ENCODE results near the gene ELF5. TPM values are rescaled to one million over a fixed set of nuclear protein-coding genes. Genes with fewer than 3 reads are reported as not detected.

Gene ELF5
- total RNA-seq, 2 donors from 2014 or later = not detected

- TF ChIP-seq CTCF (IDR thresholded peaks at IDR 0.05) = no peak
- H3K36me3 ChIP-seq = peaks cover 87% of the 10 kb centered on the region
- no peak overlapping the region for H3K4me3 ChIP-seq
These were observed 55.1 kb downstream of the ELF5 start for GRCh38 chr11:34458525-34458924.

GRCh38 chr11:34457607-34458006 lies 56.0 kb downstream of the ELF5 start:
- Histone ChIP-seq H3K27me3 (no peaks in the 10 kb centered on the region), H3K27ac (no peak overlapping the region), H3K4me1 (peaks cover 0 to 4% of the 10 kb centered on the region in 2 donors), H3K9me3 (no peaks in the 10 kb centered on the region), H3K36me3 (peaks cover 78% of the 10 kb centered on the region), H3K4me3 (no peak overlapping the region)
- TF ChIP-seq CTCF (IDR thresholded peaks at IDR 0.05) = no peak
- no peak for DNase-seq (ENCODE audit: low spot score)

More at GRCh38 chr11:34458525-34458924, 55.1 kb downstream of the ELF5 start:
- DNase-seq (ENCODE audit: low spot score) = no peak
- Histone ChIP-seq H3K9me3 (no peaks in the 10 kb centered on the region), H3K27ac (no peak overlapping the region), H3K4me1 (peaks cover 0 to 4% of the 10 kb centered on the region in 2 donors), H3K27me3 (no peaks in the 10 kb centered on the region)

GRCh38 chr11:34454308-34455032 lies 59.1 kb downstream of the ELF5 start:
- Histone ChIP-seq H3K27me3 (no peaks in the 10 kb centered on the region), H3K4me1 (peaks cover 0 to 4% of the 10 kb centered on the region in 2 donors), H3K4me3 (no peak overlapping the region), H3K27ac (peak overlapping the region in 1 of 2 donors; percentile 40), H3K36me3 (peaks cover 88% of the 10 kb centered on the region), H3K9me3 (no peaks in the 10 kb centered on the region)
- DNase-seq (ENCODE audit: low spot score) = no peak
- TF ChIP-seq CTCF (IDR thresholded peaks at IDR 0.05) = no peak

GRCh38 chr11:34451053-34451452 lies 62.5 kb downstream of the ELF5 start:
- Histone ChIP-seq H3K27ac (no peak overlapping the region), H3K4me1 (peaks cover 0 to 16% of the 10 kb centered on the region in 2 donors), H3K36me3 (peaks cover 59% of the 10 kb centered on the region)

GRCh38 chr11:34449013-34449412 lies 64.6 kb downstream of the ELF5 start:
- Histone ChIP-seq H3K36me3 (peaks cover 38% of the 10 kb centered on the region), H3K27ac (no peak overlapping the region)

More at GRCh38 chr11:34451053-34451452, 62.5 kb downstream of the ELF5 start:
- no peak overlapping the region for H3K4me3 ChIP-seq
- H3K9me3 ChIP-seq = no peaks in the 10 kb centered on the region
- DNase-seq (ENCODE audit: low spot score) = no peak
- TF ChIP-seq CTCF (IDR thresholded peaks at IDR 0.05) = no peak
- no peaks in the 10 kb centered on the region for H3K27me3 ChIP-seq

More at GRCh38 chr11:34449013-34449412, 64.6 kb downstream of the ELF5 start:
- TF ChIP-seq CTCF (IDR thresholded peaks at IDR 0.05) = no peak
- peaks cover 0 to 12% of the 10 kb centered on the region in 2 donors for H3K4me1 ChIP-seq
- H3K27me3 ChIP-seq = no peaks in the 10 kb centered on the region
- H3K4me3 ChIP-seq = no peak overlapping the region
- DNase-seq (ENCODE audit: low spot score) = no peak
- H3K9me3 ChIP-seq = no peaks in the 10 kb centered on the region
